ENCODE results near the gene OMG.
"Not testable (repeated sequence)": the region's sequence is repeated elsewhere in the genome, so short reads cannot be mapped to it uniquely, and the experiment has no call there.

The OMG gene

GRCh38 chr17:31308372-31309334, 11.6 kb upstream of the OMG start:
- DNase-seq: no peak

- no peak for DNase-seq
These were observed 10.6 kb upstream of the OMG start for GRCh38 chr17:31307640-31308039.

GRCh38 chr17:31299624-31300023, 2.6 kb upstream of the OMG start:
- no peak for DNase-seq

- DNase-seq: no peak
These were observed 897 bp downstream of the OMG start for GRCh38 chr17:31296142-31296541.

- DNase-seq: no peak
These were observed 1.6 kb downstream of the OMG start for GRCh38 chr17:31295489-31295871.

GRCh38 chr17:31294820-31295488, 2.1 kb downstream of the OMG start:
- no peak for DNase-seq

- DNase-seq: no peak
These were observed 2.8 kb downstream of the OMG start for GRCh38 chr17:31294231-31294630.

- no peak for DNase-seq
These were observed 3.5 kb downstream of the OMG start for GRCh38 chr17:31293581-31293980.

GRCh38 chr17:31291820-31292219, 5.2 kb downstream of the OMG start:
- DNase-seq: no peak

- no peak for DNase-seq
These were observed 7.2 kb downstream of the OMG start for GRCh38 chr17:31289790-31290189.

GRCh38 chr17:31287932-31288331, 9.1 kb downstream of the OMG start:
- not testable (repeated sequence) for DNase-seq

GRCh38 chr17:31286587-31286986, 10.5 kb downstream of the OMG start:
- no peak for DNase-seq

GRCh38 chr17:31283841-31284240, 13.2 kb downstream of the OMG start:
- no peak for DNase-seq

- no peak for DNase-seq
These were observed 16.0 kb downstream of the OMG start for GRCh38 chr17:31281061-31281460.

GRCh38 chr17:31279401-31279800, 17.6 kb downstream of the OMG start:
- DNase-seq: no peak

GRCh38 chr17:31275116-31275515, 21.9 kb downstream of the OMG start:
- no peak for DNase-seq

- no peak for DNase-seq
These were observed 22.8 kb downstream of the OMG start for GRCh38 chr17:31274252-31274651.

- DNase-seq: no peak
These were observed 23.5 kb downstream of the OMG start for GRCh38 chr17:31273516-31273915.

GRCh38 chr17:31272803-31273202, 24.2 kb downstream of the OMG start:
- DNase-seq: no peak

- DNase-seq: no peak
These were observed 24.8 kb downstream of the OMG start for GRCh38 chr17:31272236-31272635.

GRCh38 chr17:31269578-31269983, 27.5 kb downstream of the OMG start:
- DNase-seq: no peak

- DNase-seq: no peak
These were observed 27.9 kb downstream of the OMG start for GRCh38 chr17:31269036-31269577.

GRCh38 chr17:31266042-31266441, 31.0 kb downstream of the OMG start:
- no peak for DNase-seq
